Natural killer cell (primary cell): ENCODE results near the gene RXRA. TPM values are rescaled to one million over a fixed set of nuclear protein-coding genes. Genes with fewer than 3 reads are reported as not detected.

Experiments
- ATAC-seq, 3 donors: fragments of 150-1000 bp in 2 of 3; fragments of 200-7000 bp in 1 of 3; cut with Tn5 transposase; 1 replicate in 1 of 3; 2 replicates in 2 of 3; pipeline ENCODE4 v1.10.0; 2021; ENCODE audit warnings: mild to moderate bottlenecking in 2 of 3, moderate library complexity in 2 of 3
- DNase-seq, 2 donors: peaks; one replicate each; pipeline versions ENCODE4 v3.0.0 to v3.0.0-alpha.2; 2013 to 2021; ENCODE audit warnings: mixed read lengths in 1 of 2
- H3K27ac ChIP-seq: one replicate; pipeline ENCODE4 v1.5.1; 2013; ENCODE audit warnings: mild to moderate bottlenecking, low read length
- H3K27me3 ChIP-seq: one replicate; pipeline ENCODE4 v1.6.1; 2013; ENCODE audit warnings: low read length; ENCODE audit not compliant: control insufficient read depth, insufficient read depth
- H3K36me3 ChIP-seq: one replicate; pipeline ENCODE4 v1.6.1; 2013; ENCODE audit warnings: low read length; ENCODE audit not compliant: control insufficient read depth, insufficient read depth
- H3K4me1 ChIP-seq: one replicate; pipeline ENCODE4 v1.6.1; 2013; ENCODE audit warnings: low read length; ENCODE audit not compliant: control insufficient read depth, insufficient read depth
- H3K4me3 ChIP-seq: one replicate; pipeline ENCODE4 v1.5.1; 2013; ENCODE audit warnings: low read length
- H3K9me3 ChIP-seq: one replicate; pipeline ENCODE4 v1.6.1; 2013; ENCODE audit warnings: low read length; ENCODE audit not compliant: control insufficient read depth, insufficient read depth
- H3K27ac Mint-ChIP-seq, 2 donors: one replicate each; pipeline ENCODE4 v1.8.0; 2022; ENCODE audit warnings: mild to moderate bottlenecking in 2 of 2, mixed read lengths in 2 of 2, moderate library complexity in 1 of 2
- H3K27me3 Mint-ChIP-seq, 2 donors: one replicate each; pipeline ENCODE4 v1.8.0; 2022; ENCODE audit warnings: low read depth in 2 of 2, mixed read lengths in 2 of 2
- H3K36me3 Mint-ChIP-seq: one replicate; pipeline ENCODE4 v1.8.0; 2022; ENCODE audit warnings: mixed read lengths
- H3K4me1 Mint-ChIP-seq, 2 donors: one replicate each; pipeline ENCODE4 v1.8.0; 2022; ENCODE audit warnings: mixed read lengths in 2 of 2
- H3K4me3 Mint-ChIP-seq: one replicate; pipeline ENCODE4 v1.8.0; 2022; ENCODE audit warnings: mild to moderate bottlenecking, moderate library complexity, mixed read lengths
- H3K9me3 Mint-ChIP-seq, 2 donors: one replicate each; pipeline ENCODE4 v1.8.0; 2022; ENCODE audit warnings: mixed read lengths in 2 of 2
- CTCF ChIP-seq: fragments of 200-600 bp; IDR thresholded peaks from one replicate; pipeline ENCODE4 v1.8.0; 2022; ENCODE audit warnings: antibody characterized with exemption
- WGBS: methylation state at CpG from one replicate; pipeline ENCODE4 v1.1.7; 2013; ENCODE audit warnings: missing lambda C conversion rate; ENCODE audit not compliant: insufficient coverage; 5-methylcytosine and 5-hydroxymethylcytosine counted together
- intact Hi-C: fragments of 100-400 bp; cut with micrococcal nuclease; formaldehyde crosslinking; loops from one replicate; pipeline ENCODE4 v1.14.2; 2022
- total RNA-seq, 4 donors: library from RNA; stranded (reverse); fragments of 120-200 nt in 1 of 4; gene quantifications; one replicate each; pipeline versions ENCODE4 v1.2.3 to v1.2.4, GENCODE V29; 2013 to 2022

The RXRA gene
- total RNA-seq, 3 donors from 2014 or later (not counting 1 experiment from before 2014, with no cell fraction given): 30.9 to 64.1 (median 42.2) TPM

DNA sequence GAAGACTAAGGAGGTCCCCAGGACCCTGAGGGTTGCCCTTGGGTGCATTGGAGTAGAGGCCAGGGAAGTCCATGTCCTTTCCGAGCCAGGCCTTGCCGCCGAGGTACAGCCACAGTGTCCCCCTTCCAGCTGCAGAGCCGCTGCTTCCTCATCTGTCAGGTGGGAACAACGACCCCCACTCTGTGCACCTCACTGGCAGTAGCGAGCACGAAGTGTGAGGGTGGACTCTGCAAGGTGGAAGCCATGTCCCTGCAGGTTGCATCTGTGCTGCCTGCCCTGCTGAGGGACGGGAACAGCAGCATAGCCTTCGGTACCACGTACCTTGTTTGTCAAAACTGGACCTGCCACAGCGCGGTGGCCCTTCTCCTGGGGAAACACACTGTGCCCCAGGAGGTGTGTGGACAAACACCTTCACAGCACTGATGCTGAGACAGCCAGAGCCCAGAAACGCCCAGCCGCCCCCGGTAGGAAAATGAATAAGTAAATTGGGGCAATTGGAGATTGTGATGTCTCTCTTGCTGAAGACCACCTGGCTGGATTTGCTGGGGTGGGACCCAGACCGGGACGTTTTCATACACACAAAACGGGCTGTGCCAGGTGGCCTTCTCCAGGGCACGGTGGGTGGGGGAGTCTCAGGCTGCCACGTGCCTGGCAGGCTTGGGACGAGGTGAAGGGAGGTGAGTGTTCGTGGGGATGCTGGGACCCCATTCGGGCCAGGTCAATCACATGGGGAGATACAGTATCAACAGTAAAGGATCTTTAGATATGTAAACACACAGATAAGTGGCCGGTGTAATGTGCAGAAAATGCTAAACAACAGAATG, 157.3 kb downstream of the RXRA start:
- Mint-ChIP-seq H3K27me3 (no peaks in the 10 kb centered on the region), H3K27ac (no peak overlapping the region), H3K4me1 (no peaks in the 10 kb centered on the region), H3K9me3 (no peaks in the 10 kb centered on the region), H3K36me3 (no peaks in the 10 kb centered on the region), H3K4me3 (no peak overlapping the region)
- 86% methylated on average over 24 of the region's 24 CpGs for WGBS
- no peak for TF ChIP-seq CTCF
- Histone ChIP-seq H3K27me3 (no peaks in the 10 kb centered on the region), H3K27ac (no peak overlapping the region), H3K9me3 (no peaks in the 10 kb centered on the region), H3K36me3 (no peaks in the 10 kb centered on the region), H3K4me3 (no peak overlapping the region), H3K4me1 (peaks cover 4% of the 10 kb centered on the region)
- no peak for DNase-seq
- no peak for ATAC-seq
- intact Hi-C loops: no loop called here

DNA sequence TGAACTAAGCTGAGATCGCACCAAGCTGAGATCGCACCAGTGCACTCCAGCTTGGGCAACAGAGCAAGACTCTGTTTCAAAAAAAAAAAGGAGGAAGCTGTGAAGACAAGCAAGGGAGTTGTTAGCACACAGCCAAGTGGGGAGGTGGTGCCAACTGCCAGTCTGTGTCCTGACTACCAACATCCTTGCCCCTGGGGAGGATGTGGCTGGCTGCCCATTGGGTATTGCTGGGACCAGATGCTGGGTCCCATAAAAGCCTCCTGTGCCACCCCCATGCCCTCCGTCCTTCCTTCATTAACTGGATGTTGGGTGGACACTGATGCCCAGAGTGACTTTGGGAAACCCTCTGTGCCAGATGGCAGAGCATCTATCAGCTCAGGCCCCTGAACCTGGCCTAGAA, 158.2 kb downstream of the RXRA start:
- no peaks in the 10 kb centered on the region for H3K4me1 Mint-ChIP-seq
- TF ChIP-seq CTCF: no peak
- DNase-seq (no peak), ATAC-seq (no peak)
- intact Hi-C loops: no loop called here
- H3K9me3 Mint-ChIP-seq: no peaks in the 10 kb centered on the region
- Histone ChIP-seq H3K4me1 (peaks cover 4% of the 10 kb centered on the region), H3K27ac (no peak overlapping the region), H3K9me3 (no peaks in the 10 kb centered on the region), H3K36me3 (no peaks in the 10 kb centered on the region), H3K4me3 (no peak overlapping the region), H3K27me3 (no peaks in the 10 kb centered on the region)
- WGBS: 64% methylated on average over 3 of the region's 3 CpGs
- no peaks in the 10 kb centered on the region for H3K36me3 Mint-ChIP-seq
- H3K4me3 Mint-ChIP-seq: no peak overlapping the region
- peaks cover 0 to 8% of the 10 kb centered on the region in 2 donors for H3K27me3 Mint-ChIP-seq
- no peak overlapping the region for H3K27ac Mint-ChIP-seq

- ATAC-seq: no peak
- Mint-ChIP-seq H3K4me1 (no peaks in the 10 kb centered on the region), H3K27ac (no peak overlapping the region), H3K36me3 (no peaks in the 10 kb centered on the region), H3K4me3 (no peak overlapping the region), H3K9me3 (no peaks in the 10 kb centered on the region), H3K27me3 (peaks cover 0 to 16% of the 10 kb centered on the region in 2 donors)
- intact Hi-C loops: no loop called here
- Histone ChIP-seq H3K36me3 (no peaks in the 10 kb centered on the region), H3K27ac (no peak overlapping the region), H3K27me3 (no peaks in the 10 kb centered on the region), H3K4me1 (peaks cover 4% of the 10 kb centered on the region), H3K4me3 (no peak overlapping the region), H3K9me3 (no peaks in the 10 kb centered on the region)
- 77% methylated on average over 8 of the region's 8 CpGs for WGBS
- DNase-seq: no peak
- TF ChIP-seq CTCF: no peak
Observed at GRCh38 chr9:134485653-134486052, 159.4 kb downstream of the RXRA start.
